Non-pigmented ciliary epithelial cell (primary cell): ENCODE results near the gene PPARGC1A.

Source experiments
- DNase-seq: peaks from one replicate; pipeline ENCODE4 v3.0.0-alpha.2; 2010; ENCODE audit warnings: low read depth

PPARGC1A gene

GRCh38 chr4:23911675-23912455 is 22.0 kb upstream of the PPARGC1A start:
- no peak for DNase-seq

DNA sequence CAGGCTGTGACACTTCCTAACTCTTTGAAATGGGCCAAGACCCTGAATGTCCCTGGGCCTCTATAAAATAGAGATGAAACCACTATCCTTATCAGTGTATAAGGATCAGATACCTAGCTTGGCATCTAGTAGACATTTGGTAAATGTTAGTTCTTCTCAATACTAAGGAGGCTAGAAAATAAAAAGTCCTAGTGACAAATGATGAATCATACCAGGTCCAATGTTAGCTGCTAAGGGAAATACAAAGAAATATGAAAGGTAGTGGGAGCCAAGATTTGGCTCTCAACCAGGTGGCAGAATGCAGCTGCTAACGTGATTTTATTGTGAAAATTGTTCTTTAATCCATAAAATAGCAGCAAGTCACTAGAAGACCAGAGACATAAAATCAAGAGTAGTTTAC is 19.8 kb upstream of the PPARGC1A start:
- DNase-seq, result no peak

GRCh38 chr4:23906839-23907238 is 17.0 kb upstream of the PPARGC1A start:
- no peak for DNase-seq

DNA sequence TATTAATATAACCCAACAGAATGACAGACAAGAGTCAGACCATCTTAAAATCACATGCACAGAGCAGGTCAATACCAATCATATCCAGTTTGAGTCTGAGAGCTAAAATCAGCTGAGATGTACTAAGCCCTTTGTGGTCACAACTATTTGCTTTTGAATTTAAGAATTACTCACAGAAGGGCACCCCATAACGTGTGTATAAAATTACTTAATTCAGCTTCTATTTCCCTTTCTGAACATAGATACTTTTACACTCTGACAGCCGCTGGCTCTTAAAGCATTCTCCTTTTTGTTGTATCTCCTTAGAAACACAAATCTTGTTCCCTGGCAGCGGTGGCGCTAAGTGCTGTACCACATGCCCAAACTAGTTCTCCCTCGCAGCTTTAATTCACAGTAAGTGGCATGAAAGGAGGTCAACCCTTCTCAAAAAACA is 14.8 kb upstream of the PPARGC1A start:
- no peak for DNase-seq

DNA sequence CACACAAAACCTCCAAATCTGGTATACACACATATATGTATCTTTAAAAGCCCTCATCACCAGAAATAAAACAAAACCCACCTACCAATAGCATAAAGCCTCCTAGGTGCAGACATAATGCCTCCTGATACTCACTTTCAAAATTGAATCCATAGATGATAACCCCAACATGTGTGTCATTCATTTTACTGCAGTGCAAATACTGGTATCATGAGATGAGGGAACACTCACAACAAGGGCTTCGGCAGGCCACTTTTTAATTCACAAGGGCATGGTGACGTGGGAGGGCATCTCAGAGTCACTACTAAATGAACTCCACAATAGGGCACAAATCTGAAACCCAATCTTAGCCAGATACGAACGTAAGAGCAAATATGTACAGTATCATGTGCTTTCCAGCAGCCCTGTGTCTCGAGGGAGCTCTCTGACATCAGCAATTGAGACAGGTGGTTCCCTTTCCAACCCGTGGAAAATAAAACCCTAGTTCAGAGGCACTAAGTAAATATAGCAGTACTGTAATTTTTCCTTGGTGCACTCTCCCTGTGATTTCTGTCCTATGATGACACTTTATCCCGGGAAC is 14.1 kb upstream of the PPARGC1A start:
- DNase-seq, result no peak

GRCh38 chr4:23902222-23902804 is 12.5 kb upstream of the PPARGC1A start:
- DNase-seq, result no peak

GRCh38 chr4:23900636-23901035 is 10.8 kb upstream of the PPARGC1A start:
- no peak for DNase-seq

DNA sequence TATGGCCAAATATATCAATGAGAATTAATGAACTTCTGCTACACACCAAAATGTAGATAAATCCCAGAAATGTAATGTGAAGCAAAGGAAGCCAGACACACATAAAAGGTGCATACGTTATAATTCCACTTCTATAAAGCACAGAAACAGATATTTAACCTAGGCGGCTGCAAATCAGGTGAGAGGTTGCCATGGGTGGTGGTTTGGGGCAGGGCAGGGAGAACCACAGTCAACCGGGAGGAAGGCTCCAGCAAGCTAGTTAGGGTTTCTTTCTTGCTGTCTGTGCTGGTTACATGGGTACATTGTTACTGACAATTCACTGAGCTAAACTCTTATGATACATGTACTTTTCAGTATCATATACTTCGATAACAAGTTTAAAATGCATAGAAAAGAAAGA is 9.7 kb upstream of the PPARGC1A start:
- DNase-seq, result no peak

GRCh38 chr4:23897564-23898109 is 7.8 kb upstream of the PPARGC1A start:
- DNase-seq, result no peak

DNA sequence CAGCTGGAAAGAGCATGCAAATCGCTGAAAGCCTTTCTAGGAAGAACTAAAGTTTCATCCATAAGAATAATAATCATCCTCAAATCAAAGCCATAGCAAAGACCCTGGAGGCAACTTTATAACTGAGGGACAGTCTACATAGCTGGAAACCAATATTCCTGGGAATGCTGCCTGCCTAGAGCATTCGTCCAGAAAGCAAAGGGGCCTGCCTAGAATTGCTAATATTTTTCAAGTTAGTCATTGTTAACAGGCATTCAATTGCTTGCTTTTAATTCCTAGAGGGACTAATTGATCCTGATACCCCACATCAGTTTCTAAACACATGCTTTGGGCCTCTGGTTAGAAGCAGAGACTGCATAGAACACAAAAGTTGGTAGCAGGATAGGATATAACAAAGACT is 4.2 kb upstream of the PPARGC1A start:
- no peak for DNase-seq

DNA sequence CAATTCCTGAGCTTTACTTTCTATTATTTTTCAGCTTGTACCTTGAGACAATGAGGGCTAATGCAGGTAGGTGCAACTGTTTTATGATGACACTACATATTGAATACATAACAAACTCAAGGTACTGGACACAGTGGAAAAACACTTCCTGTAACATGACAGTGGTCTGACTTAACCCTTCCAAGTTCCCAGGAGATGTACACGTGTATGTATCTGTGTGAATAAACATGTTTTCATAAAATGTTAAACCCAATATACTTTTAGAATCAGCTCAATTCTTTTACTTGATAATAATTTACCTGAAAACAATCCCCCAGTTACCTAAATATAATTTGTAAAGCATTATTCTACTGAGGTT is 1.2 kb upstream of the PPARGC1A start:
- DNase-seq, result no peak

- no peak for DNase-seq
These were observed 669 bp upstream of the PPARGC1A start for GRCh38 chr4:23890369-23891063.

DNA sequence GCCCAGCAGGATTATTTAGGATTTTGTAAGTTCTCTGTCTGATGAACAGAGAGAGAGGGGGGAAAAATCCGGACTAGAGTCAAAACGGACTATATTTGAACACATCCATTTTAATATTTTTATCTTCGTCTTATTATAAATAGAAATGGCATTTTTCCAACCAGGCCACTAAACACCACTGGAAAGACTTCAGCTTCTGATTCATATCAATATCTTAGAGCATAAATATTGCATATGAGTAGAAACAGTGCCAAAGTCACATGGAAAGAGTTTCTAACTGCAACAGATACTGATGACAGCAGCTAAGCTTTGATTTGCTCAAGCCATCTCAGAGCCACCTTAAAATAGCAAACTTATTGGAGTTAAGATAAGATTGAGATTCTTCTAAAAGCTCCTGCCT is 456 bp downstream of the PPARGC1A start:
- DNase-seq, result no peak

GRCh38 chr4:23888421-23889319 is 1.2 kb downstream of the PPARGC1A start:
- DNase-seq, result no peak

- DNase-seq, result no peak
These were observed 1.9 kb downstream of the PPARGC1A start for GRCh38 chr4:23887989-23888388.

DNA sequence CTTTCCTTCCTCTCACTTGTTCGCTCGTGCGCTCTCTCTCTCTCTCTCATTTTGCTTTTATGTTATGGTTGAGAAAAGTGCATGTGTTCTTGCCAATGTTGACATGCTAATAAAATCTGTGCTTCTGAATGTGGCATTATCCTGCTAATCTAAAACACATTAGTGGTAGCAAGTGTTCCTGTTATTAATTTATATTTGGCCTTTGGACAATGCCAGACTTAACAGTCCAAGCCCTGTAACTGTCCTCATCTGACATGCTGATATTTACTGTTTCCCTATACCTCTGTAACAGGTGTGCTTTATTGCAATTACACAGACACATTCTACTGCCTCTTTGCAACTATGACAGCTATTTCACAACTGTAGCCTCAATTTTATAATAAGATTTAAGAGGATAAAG is 2.7 kb downstream of the PPARGC1A start:
- no peak for DNase-seq

DNA sequence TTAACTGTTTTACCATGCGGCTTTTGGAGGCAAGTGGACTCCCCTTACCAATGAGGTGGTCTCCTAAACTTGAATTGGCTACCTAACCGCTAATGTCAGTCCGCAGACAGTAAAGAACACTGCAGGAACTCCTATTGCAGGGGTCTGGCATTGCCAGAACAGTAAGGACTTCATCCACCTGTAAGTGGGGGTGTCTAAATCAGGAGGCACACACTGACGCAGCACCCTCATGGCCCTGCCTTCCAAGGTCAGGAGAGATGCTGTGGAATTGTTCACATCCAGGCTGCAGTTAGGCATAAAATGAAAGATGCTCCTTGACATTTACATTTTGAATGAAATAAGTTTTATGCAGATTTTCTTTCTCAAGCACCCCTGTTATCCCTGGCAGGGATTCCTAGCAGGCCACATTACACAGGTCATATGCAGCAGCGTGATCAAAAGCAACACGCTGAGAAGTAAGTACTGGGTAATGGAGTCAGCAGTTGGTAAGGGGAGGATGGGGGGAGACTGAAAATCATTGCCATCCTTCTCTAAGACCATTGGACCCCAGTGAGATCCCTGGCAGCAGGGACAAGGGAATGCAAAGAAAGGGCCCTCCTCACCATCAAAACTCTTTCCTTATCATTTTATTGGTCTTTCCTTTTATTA is 3.8 kb downstream of the PPARGC1A start:
- no peak for DNase-seq

DNA sequence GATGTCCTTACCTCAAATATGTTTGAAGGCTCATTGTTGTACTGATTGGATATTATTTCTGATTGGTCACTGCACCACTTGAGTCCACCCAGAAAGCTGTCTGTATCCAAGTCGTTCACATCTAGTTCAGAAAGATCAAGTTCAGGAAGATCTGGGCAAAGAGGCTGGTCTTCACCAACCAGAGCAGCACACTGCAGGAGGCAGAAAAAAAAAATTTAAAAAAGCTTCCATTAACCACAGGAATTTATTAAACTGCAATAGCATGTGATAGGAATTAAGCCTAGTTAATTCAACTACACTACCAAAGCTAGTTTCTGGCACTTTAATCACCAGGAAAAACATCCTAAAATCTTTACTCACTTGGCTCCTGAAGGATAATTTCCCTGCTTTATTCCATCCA is 5.1 kb downstream of the PPARGC1A start:
- DNase-seq, result no peak

GRCh38 chr4:23884261-23884660 is 5.6 kb downstream of the PPARGC1A start:
- no peak for DNase-seq

DNA sequence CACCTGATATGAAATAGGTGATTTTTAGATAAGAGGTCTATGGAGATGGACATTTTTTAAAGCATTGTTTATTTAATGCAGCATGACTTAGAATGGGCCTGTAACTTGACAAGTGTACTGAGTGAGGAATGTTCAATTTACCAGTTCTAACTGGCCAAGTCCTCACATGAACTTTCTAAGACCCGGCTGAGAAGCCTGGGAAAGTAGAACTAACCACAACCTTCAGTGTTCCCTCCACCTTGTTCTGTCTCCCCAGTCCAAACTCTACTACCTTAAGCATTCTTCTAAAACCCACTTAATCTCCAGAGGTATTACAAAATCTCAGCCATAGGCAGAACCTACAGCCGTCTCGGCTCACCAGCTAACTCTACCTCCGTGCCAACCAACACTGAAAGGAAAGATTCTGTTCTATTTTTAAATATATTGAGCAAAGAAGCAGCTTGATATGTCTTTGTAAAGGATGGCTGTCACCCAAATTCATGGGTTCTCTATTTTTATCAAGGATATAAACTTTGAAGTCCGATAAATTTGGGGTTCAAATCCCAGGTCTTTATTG is 6.8 kb downstream of the PPARGC1A start:
- DNase-seq, result no peak
